Measurements from ENCODE around the gene KSR1. TPM values are rescaled to one million over a fixed set of nuclear protein-coding genes. Genes with fewer than 3 reads are reported as not detected.
"Not testable (repeated sequence)": the region's sequence is repeated elsewhere in the genome, so short reads cannot be mapped to it uniquely, and the experiment has no call there.

Gene KSR1
- total RNA-seq, result 13.6 TPM
- long read RNA-seq, partial matches to known transcripts, result 2 of 3 reads
- long read RNA-seq, other reads (novel, unspliced or antisense), result 1 of 3 reads

DNA sequence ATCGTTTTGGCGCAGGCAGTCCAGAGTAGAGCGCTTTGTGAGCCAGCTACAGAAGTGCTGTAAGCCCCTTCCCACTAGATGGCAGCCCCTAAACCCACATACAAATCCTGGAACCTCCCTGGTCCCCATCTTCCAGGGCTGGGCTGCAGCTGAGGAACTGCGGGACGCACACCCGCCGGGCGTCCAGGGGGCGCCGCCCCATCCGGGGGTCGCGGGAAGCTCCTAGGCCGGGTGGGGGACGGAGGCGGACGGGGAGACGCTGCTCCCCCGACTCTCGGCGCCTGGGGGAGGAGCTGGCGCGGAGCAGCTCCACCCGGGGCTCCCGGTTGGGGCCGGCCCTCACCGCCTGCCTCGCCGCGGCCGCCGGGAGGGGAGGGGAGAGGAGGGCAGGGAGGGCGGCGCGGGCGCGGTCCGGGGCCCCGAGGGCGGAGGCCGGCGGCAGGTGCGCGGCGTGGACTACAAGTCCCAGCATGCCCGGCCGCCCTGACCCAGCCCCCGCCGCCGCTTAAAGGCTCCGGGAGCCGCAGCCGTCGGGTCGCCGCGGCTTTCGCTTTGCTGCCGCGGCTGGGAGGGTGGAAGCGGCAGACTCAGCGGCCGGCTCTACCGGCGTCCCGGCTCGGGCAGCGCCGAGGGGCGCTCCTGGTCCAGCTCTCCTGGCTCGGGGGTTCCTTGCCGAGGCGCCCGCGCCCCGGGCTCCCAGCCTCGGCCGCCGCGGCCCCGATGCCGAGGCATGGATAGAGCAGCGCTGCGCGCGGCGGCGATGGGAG lies at the start of gene KSR1:
Gene KSR1, plus strand, starts transcription at position 535 of the 767 bp plus-strand sequence. Its CDS starts 196 bp downstream, at position 731.
- intact Hi-C loops (cut with DNase I), result loop anchor here (5.0 to 10.0 kb wide), 2 partner anchors 71 to 101 kb away; no protein-coding TSS in a partner anchor
- DNase-seq (ENCODE audit: low spot score), result peak; percentile 91

GRCh38 chr17:27407916-27408864 lies 48.1 kb upstream of the KSR1 start:
- intact Hi-C loops (cut with DNase I), result no loop called here

GRCh38 chr17:27408891-27409290 lies 47.4 kb upstream of the KSR1 start:
- DNase-seq (ENCODE audit: low spot score), result peak; percentile 22
- intact Hi-C loops (cut with DNase I), result no loop called here

More at GRCh38 chr17:27407916-27408864, 48.1 kb upstream of the KSR1 start:
- peak; percentile 69 for DNase-seq (ENCODE audit: low spot score)

GRCh38 chr17:27412158-27412557 lies 44.1 kb upstream of the KSR1 start:
- intact Hi-C loops (cut with DNase I), result not testable (repeated sequence)

DNA sequence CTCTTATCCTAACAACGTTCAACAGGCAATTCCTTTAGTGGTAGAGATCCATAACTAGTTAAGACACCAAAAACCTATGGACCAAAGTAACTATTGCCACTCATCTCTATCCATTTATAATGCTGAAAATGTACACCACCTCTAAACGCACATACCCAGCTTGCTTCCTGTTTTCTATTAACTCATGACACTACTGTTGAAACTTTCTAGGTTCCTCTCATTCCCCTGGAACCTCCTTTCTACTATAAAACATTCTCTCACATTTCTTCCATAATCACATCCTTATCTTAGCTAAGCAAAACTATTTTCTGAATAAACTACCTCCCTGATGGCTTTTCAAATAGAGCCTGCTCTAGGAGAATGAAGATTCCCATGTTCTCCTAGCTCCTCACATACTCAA lies 42.9 kb upstream of the KSR1 start:
- intact Hi-C loops (cut with DNase I), result no loop called here
- DNase-seq (ENCODE audit: low spot score), result no peak

More at GRCh38 chr17:27412158-27412557, 44.1 kb upstream of the KSR1 start:
- not testable (repeated sequence) for DNase-seq (ENCODE audit: low spot score)

- no peak for DNase-seq (ENCODE audit: low spot score)
- intact Hi-C loops (cut with DNase I), result no loop called here
Measured at GRCh38 chr17:27413792-27414191, 42.5 kb upstream of the KSR1 start.

GRCh38 chr17:27414271-27414670 lies 42.0 kb upstream of the KSR1 start:
- no peak for DNase-seq (ENCODE audit: low spot score)
- intact Hi-C loops (cut with DNase I), result no loop called here

DNA sequence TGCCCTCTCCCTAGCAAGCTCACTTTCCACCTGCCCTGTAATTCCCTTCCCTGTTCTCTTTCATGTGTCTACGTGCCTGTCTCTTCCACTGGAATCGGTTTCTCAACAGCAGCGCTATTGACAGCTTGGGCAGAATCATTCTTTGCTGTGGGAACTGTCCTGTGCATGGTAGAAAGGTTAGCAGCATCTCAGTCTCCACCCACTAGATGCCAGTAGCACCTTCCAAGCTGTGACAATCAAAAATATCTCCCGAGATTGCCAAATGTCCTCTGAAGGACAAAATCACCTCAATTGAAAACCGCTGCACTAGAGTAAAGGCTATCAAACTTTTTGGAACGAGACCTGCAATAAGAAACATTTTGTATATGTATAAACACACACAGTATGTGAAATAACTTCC lies 41.6 kb upstream of the KSR1 start:
- DNase-seq (ENCODE audit: low spot score), result no peak
- intact Hi-C loops (cut with DNase I), result no loop called here

GRCh38 chr17:27415120-27415795 lies 41.0 kb upstream of the KSR1 start:
- peak; percentile 20 for DNase-seq (ENCODE audit: low spot score)
- intact Hi-C loops (cut with DNase I), result no loop called here

GRCh38 chr17:27417596-27418365 lies 38.5 kb upstream of the KSR1 start:
- intact Hi-C loops (cut with DNase I), result no loop called here
- DNase-seq (ENCODE audit: low spot score), result peak; percentile 69

DNA sequence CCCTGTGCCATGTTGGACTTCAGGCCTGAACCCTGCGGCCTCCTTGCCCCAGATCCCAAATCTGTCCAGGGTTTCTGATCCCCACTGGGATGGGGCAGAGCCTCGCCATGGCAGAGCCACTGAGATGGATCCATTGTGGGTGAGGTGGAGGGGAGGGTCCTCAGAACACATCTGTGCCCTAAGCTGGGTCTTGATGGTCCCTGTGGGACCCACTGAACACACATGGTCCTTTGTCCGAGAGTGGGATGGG lies 38.0 kb upstream of the KSR1 start:
- intact Hi-C loops (cut with DNase I), result no loop called here

DNA sequence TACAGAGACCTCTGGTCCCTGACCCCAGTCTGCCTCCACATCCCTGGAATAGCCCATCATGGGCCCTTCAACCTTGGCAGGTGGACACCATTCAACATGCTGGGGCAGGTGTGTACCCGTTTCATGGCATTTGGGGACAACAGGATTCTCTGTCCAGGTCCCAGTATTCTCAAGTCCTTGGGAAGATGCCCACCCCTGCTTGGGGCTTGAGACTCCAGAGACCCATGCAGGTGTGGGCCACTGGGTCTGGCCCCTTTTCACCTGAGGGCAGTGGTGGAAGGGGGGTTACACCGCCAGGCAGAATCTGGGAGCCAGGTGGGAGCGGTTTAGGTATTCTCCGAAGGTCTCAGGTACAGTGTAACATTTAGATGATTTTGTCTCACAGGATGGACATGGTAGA lies 37.1 kb upstream of the KSR1 start:
- no peak for DNase-seq (ENCODE audit: low spot score)
- intact Hi-C loops (cut with DNase I), result no loop called here

More for the DNA sequence above, 38.0 kb upstream of the KSR1 start:
- no peak for DNase-seq (ENCODE audit: low spot score)

- peak; percentile 64 for DNase-seq (ENCODE audit: low spot score)
- intact Hi-C loops (cut with DNase I), result no loop called here
Measured at GRCh38 chr17:27420211-27420950, 35.9 kb upstream of the KSR1 start.

DNA sequence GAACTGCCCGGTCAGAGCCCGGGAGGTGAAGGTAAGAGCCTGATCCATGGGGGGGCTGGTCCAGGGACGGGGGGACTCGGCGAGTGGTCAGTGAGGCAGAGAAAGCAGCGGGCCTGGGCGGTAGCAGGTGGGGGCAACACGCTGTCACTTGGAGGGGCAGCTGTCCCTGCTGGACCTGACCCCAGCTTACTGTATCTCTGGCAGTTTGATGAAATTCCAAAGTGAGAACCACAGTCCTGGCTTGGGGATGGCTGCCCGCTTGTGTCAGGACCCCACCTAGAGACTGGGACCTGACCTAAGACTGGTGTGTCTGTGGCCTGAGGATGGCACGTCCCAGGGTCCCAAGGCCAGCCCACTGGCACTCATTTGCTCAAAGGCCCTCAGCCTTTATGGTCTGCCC lies 35.1 kb upstream of the KSR1 start:
- intact Hi-C loops (cut with DNase I), result no loop called here
- peak; percentile 57 for DNase-seq (ENCODE audit: low spot score)

- intact Hi-C loops (cut with DNase I), result not testable (repeated sequence)
- DNase-seq (ENCODE audit: low spot score), result peak; percentile 36
Measured at GRCh38 chr17:27421626-27422025, 34.6 kb upstream of the KSR1 start.

DNA sequence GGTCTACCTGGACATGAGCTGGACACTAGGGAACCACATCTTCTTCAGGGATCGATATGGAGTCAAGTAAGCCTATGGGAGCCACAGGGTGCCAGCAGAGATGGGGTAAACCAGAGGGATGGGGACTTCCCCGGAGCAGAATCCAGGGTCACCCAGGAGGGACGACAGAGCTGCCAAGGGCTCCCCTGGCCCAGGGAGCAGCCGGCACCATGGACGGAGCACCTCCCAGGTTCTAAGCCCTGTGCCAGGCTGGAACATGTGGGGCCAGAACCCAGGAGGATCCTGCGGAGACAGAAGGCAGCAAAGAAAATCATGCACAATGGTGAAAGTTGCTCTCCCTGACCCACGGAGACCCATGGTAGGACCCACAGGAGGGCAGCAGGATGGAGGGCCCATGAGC lies 33.6 kb upstream of the KSR1 start:
- intact Hi-C loops (cut with DNase I), result no loop called here
- peak; percentile 59 for DNase-seq (ENCODE audit: low spot score)

DNA sequence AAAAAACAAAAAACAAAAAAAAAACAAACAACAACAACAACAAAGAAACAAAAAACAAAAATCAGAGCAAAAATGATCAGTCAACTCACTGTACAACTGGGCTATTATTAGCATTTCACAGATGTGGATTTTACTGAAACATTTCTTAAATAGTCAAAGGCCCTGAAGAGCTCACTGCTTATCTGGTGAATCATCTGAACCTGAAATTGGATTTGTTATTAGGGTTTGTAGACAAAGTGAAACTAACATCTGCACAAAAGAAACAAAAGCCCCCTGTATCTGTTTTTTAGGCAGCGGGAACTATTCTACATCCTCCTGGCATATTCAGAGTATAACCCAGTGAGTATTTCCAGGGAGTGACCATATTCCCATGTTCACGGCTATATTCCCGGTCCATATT lies 32.6 kb upstream of the KSR1 start:
- intact Hi-C loops (cut with DNase I), result no loop called here
- no peak for DNase-seq (ENCODE audit: low spot score)

- peak; percentile 47 for DNase-seq (ENCODE audit: low spot score)
- intact Hi-C loops (cut with DNase I), result no loop called here
Measured at GRCh38 chr17:27424516-27424915, 31.7 kb upstream of the KSR1 start.

DNA sequence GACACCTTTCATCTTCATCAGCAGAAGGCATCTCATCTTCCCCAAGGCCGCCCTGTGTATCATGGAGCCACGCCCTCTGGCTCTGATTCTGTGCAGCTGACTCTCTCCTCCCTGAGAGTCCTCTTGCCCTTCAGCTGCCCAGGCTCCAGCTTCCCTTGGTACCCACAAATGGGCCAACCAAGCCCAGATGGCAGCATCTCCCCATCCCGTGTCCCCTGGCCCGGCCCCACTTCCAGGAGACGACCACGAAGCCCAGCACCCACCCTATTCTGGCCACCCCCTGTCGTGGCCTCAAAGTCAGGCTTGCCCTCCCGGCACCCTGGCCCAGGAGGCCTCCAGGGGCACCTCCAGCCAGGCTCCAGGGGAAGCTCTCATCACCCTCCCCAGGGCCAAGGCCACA lies 31.3 kb upstream of the KSR1 start:
- DNase-seq (ENCODE audit: low spot score), result peak; percentile 71
- intact Hi-C loops (cut with DNase I), result no loop called here

All from cardiac septum (tissue), 1 donor.